Astrocyte of the hippocampus (primary cell): Measurements from ENCODE around the gene UIMC1.
"Not testable (repeated sequence)": the region's sequence is repeated elsewhere in the genome, so short reads cannot be mapped to it uniquely, and the experiment has no call there.

Source experiments
- DNase-seq: peaks from one replicate; pipeline ENCODE4 v3.0.0; 2011; ENCODE audit warnings: low read depth, low spot score

UIMC1 gene

GRCh38 chr5:177008716-177009115 lies 2.1 kb upstream of the UIMC1 start:
- no peak for DNase-seq

- peak; percentile 90 for DNase-seq
These were observed 837 bp downstream of the UIMC1 start for GRCh38 chr5:177005619-177006264.

GRCh38 chr5:177004961-177005360 lies 1.6 kb downstream of the UIMC1 start:
- DNase-seq = no peak

- DNase-seq = peak; percentile 2
These were observed 2.9 kb downstream of the UIMC1 start for GRCh38 chr5:177003649-177004048.

GRCh38 chr5:176999526-176999925 lies 7.1 kb downstream of the UIMC1 start:
- not testable (repeated sequence) for DNase-seq

GRCh38 chr5:176998828-176999227 lies 7.8 kb downstream of the UIMC1 start:
- DNase-seq = no peak

- DNase-seq = peak; percentile 5
These were observed 9.8 kb downstream of the UIMC1 start for GRCh38 chr5:176996780-176997179.

- peak; percentile 54 for DNase-seq
These were observed 10.4 kb downstream of the UIMC1 start for GRCh38 chr5:176995896-176996767.

- DNase-seq = no peak
These were observed 11.5 kb downstream of the UIMC1 start for GRCh38 chr5:176995122-176995490.

- peak; percentile 59 for DNase-seq
These were observed 12.0 kb downstream of the UIMC1 start for GRCh38 chr5:176994460-176995121.

GRCh38 chr5:176993081-176993480 lies 13.5 kb downstream of the UIMC1 start:
- DNase-seq = peak; percentile 14

GRCh38 chr5:176987583-176987982 lies 19.0 kb downstream of the UIMC1 start:
- no peak for DNase-seq

GRCh38 chr5:176986280-176986679 lies 20.3 kb downstream of the UIMC1 start:
- no peak for DNase-seq

GRCh38 chr5:176985516-176985915 lies 21.1 kb downstream of the UIMC1 start:
- no peak for DNase-seq

GRCh38 chr5:176984176-176984575 lies 22.4 kb downstream of the UIMC1 start:
- not testable (repeated sequence) for DNase-seq

- DNase-seq = not testable (repeated sequence)
These were observed 23.0 kb downstream of the UIMC1 start for GRCh38 chr5:176983593-176983992.

GRCh38 chr5:176983112-176983511 lies 23.5 kb downstream of the UIMC1 start:
- not testable (repeated sequence) for DNase-seq

GRCh38 chr5:176980818-176981217 lies 25.8 kb downstream of the UIMC1 start:
- no peak for DNase-seq

GRCh38 chr5:176979669-176980068 lies 26.9 kb downstream of the UIMC1 start:
- DNase-seq = no peak

GRCh38 chr5:176965633-176966032 lies 40.9 kb downstream of the UIMC1 start:
- no peak for DNase-seq

GRCh38 chr5:176959051-176959450 lies 47.5 kb downstream of the UIMC1 start:
- DNase-seq = peak; percentile 20

- peak; percentile 16 for DNase-seq
These were observed 49.8 kb downstream of the UIMC1 start for GRCh38 chr5:176956756-176957155.
